KMS-11 (cell line): ENCODE results near the gene NDOR1.

Source experiments
- H2AFZ ChIP-seq: fragments of 200-600 bp; sonication (generic); 2 replicates; pipeline ENCODE4 v1.6.1; 2016; ENCODE audit warnings: antibody characterized with exemption, mixed run types, low read depth
- H3K27ac ChIP-seq: fragments of 200-600 bp; sonication (generic); 2 replicates; pipeline ENCODE4 v1.6.1; 2016; ENCODE audit warnings: mild to moderate bottlenecking, mixed run types
- H3K27me3 ChIP-seq: fragments of 200-600 bp; sonication (generic); 2 replicates; pipeline ENCODE4 v1.6.1; 2017; ENCODE audit warnings: mild to moderate bottlenecking, low read depth, mixed run types, moderate library complexity; ENCODE audit not compliant: insufficient read depth
- H3K36me3 ChIP-seq: fragments of 200-600 bp; sonication (generic); 2 replicates; pipeline ENCODE4 v1.6.1; 2017; ENCODE audit warnings: mild to moderate bottlenecking, mixed run types; ENCODE audit not compliant: insufficient read depth
- H3K4me1 ChIP-seq: fragments of 200-600 bp; sonication (generic); 2 replicates; pipeline ENCODE4 v1.6.1; 2016; ENCODE audit warnings: mild to moderate bottlenecking, low read depth, mixed run types; ENCODE audit not compliant: poor library complexity, severe bottlenecking
- H3K4me2 ChIP-seq: fragments of 200-600 bp; sonication (generic); 2 replicates; pipeline ENCODE4 v1.7.0; 2016; ENCODE audit warnings: mild to moderate bottlenecking, mixed run types
- H3K4me3 ChIP-seq: fragments of 200-600 bp; sonication (generic); IDR thresholded peaks from 2 replicates; pipeline ENCODE4 v1.6.1; 2017; ENCODE audit warnings: low read depth, low read length, mixed read lengths; ENCODE audit not compliant: insufficient read depth
- H3K79me2 ChIP-seq: fragments of 200-600 bp; sonication (generic); 2 replicates; pipeline ENCODE4 v1.6.1; 2016; ENCODE audit warnings: low read depth, mixed run types; ENCODE audit not compliant: insufficient read depth
- H3K9ac ChIP-seq: fragments of 200-600 bp; sonication (generic); 2 replicates; pipeline ENCODE4 v1.6.1; 2016; ENCODE audit warnings: mild to moderate bottlenecking, mixed run types
- H4K20me1 ChIP-seq: fragments of 200-600 bp; sonication (generic); 2 replicates; pipeline ENCODE4 v1.6.1; 2016; ENCODE audit warnings: mild to moderate bottlenecking, mixed run types; ENCODE audit not compliant: insufficient read depth
- CTCF ChIP-seq: fragments of 200-600 bp; sonication (generic); conservative IDR thresholded peaks from 2 replicates; pipeline ENCODE4 v1.6.1; 2017; ENCODE audit warnings: low read depth, mild to moderate bottlenecking, antibody characterized with exemption, low read length, moderate library complexity, mixed read lengths

Gene NDOR1

GRCh38 chr9:137229903-137230704 lies 24.6 kb downstream of the NDOR1 start:
- Histone ChIP-seq H3K4me2 (no peak overlapping the region), H3K4me1 (no peaks in the 10 kb centered on the region), H3K36me3 (no peaks in the 10 kb centered on the region), H2AFZ (no peak overlapping the region), H3K4me3 (no peak overlapping the region), H3K79me2 (no peaks in the 10 kb centered on the region), H3K9ac (no peak overlapping the region), H3K27ac (no peak overlapping the region), H3K27me3 (peaks cover 53% of the 10 kb centered on the region), H4K20me1 (no peaks in the 10 kb centered on the region)
- no peak for TF ChIP-seq CTCF

- Histone ChIP-seq H3K36me3 (no peaks in the 10 kb centered on the region), H3K79me2 (no peaks in the 10 kb centered on the region), H3K4me2 (no peak within 1 kb of the TSS), H3K27ac (no peak within 1 kb of the TSS), H3K4me1 (no peaks in the 10 kb centered on the region), H3K27me3 (peaks cover 60% of the 10 kb centered on the region), H4K20me1 (no peaks in the 10 kb centered on the region), H2AFZ (no peak within 1 kb of the TSS), H3K4me3 (no peak within 1 kb of the TSS), H3K9ac (no peak within 1 kb of the TSS)
- TF ChIP-seq CTCF = no peak
Observed at GRCh38 chr9:137230705-137231371, 25.3 kb downstream of the NDOR1 start, which contains the start of gene SLC34A3. Gene SLC34A3 (plus strand): TSS chr9:137230901. CDS start chr9:137231703, 802 bp downstream.

GRCh38 chr9:137231372-137232039 lies 26.0 kb downstream of the NDOR1 start:
- H2AFZ ChIP-seq = no peak overlapping the region
- H3K4me3 ChIP-seq = no peak overlapping the region
- no peak overlapping the region for H3K4me2 ChIP-seq
- H3K27ac ChIP-seq = no peak overlapping the region
- no peaks in the 10 kb centered on the region for H3K79me2 ChIP-seq
- H4K20me1 ChIP-seq = no peaks in the 10 kb centered on the region
- H3K36me3 ChIP-seq = no peaks in the 10 kb centered on the region
- H3K27me3 ChIP-seq = peaks cover 59% of the 10 kb centered on the region
- no peak overlapping the region for H3K9ac ChIP-seq
- TF ChIP-seq CTCF = no peak
- peaks cover 4% of the 10 kb centered on the region for H3K4me1 ChIP-seq

GRCh38 chr9:137232101-137232500 lies 26.6 kb downstream of the NDOR1 start:
- Histone ChIP-seq H4K20me1 (no peaks in the 10 kb centered on the region), H3K36me3 (no peaks in the 10 kb centered on the region), H3K27me3 (peaks cover 58% of the 10 kb centered on the region), H3K4me2 (no peak overlapping the region), H3K4me1 (peaks cover 10% of the 10 kb centered on the region), H2AFZ (no peak overlapping the region), H3K4me3 (no peak overlapping the region), H3K27ac (no peak overlapping the region), H3K9ac (no peak overlapping the region), H3K79me2 (no peaks in the 10 kb centered on the region)
- no peak for TF ChIP-seq CTCF
